Large intestine (tissue), 12 donors: ENCODE results near the gene PACSIN2. TPM values are rescaled to one million over a fixed set of nuclear protein-coding genes. Genes with fewer than 3 reads are reported as not detected.
A peak's percentile ranks its signal among the peaks of the same experiment; 100 is the strongest.

Source experiments
- DNase-seq, 2 donors: peaks; one replicate each; pipeline versions ENCODE4 v3.0.0 to v3.0.0-alpha.2; 2013
- H3K27ac ChIP-seq: one replicate; pipeline ENCODE4 v1.5.1; 2013; ENCODE audit warnings: low read length
- H3K27me3 ChIP-seq: 2 replicates; pipeline ENCODE4 v1.6.1; 2013; ENCODE audit warnings: low read length; ENCODE audit not compliant: control insufficient read depth, insufficient read depth
- H3K36me3 ChIP-seq: 2 replicates; pipeline ENCODE4 v1.6.1; 2013; ENCODE audit warnings: low read length; ENCODE audit not compliant: control insufficient read depth, insufficient read depth
- H3K4me1 ChIP-seq: one replicate; pipeline ENCODE4 v1.6.1; 2013; ENCODE audit warnings: low read length; ENCODE audit not compliant: control insufficient read depth, insufficient read depth
- H3K4me3 ChIP-seq: one replicate; pipeline ENCODE4 v1.5.1; 2013; ENCODE audit warnings: low read length
- H3K9me3 ChIP-seq: one replicate; pipeline ENCODE4 v1.6.1; 2013; ENCODE audit warnings: mild to moderate bottlenecking, low read depth, low read length, moderate library complexity; ENCODE audit not compliant: control insufficient read depth
- WGBS: methylation state at CpG from one replicate; pipeline ENCODE4 v1.1.5; 2013; ENCODE audit warnings: low lambda C conversion rate; ENCODE audit not compliant: insufficient coverage; 5-methylcytosine and 5-hydroxymethylcytosine counted together
- long read RNA-seq, 11 donors: transcript quantifications; one replicate each; lab custom pipeline, GENCODE V29; 2026
- polyA plus RNA-seq: library from polyadenylated mRNA; unstranded; fragments of 120-200 nt; gene quantifications from one replicate; pipeline ENCODE4 v1.2.1, GENCODE V29; 2013

The PACSIN2 gene, protein sequence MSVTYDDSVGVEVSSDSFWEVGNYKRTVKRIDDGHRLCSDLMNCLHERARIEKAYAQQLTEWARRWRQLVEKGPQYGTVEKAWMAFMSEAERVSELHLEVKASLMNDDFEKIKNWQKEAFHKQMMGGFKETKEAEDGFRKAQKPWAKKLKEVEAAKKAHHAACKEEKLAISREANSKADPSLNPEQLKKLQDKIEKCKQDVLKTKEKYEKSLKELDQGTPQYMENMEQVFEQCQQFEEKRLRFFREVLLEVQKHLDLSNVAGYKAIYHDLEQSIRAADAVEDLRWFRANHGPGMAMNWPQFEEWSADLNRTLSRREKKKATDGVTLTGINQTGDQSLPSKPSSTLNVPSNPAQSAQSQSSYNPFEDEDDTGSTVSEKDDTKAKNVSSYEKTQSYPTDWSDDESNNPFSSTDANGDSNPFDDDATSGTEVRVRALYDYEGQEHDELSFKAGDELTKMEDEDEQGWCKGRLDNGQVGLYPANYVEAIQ
- 51.5 TPM for polyA plus RNA-seq
- long read RNA-seq, donor 1: 0 reads
- long read RNA-seq, donor 2, partial matches to known transcripts: 5 of 8 reads
- long read RNA-seq, donor 2, other reads (novel, unspliced or antisense): 0 of 8 reads
- long read RNA-seq, donor 3, partial matches to known transcripts: 5 of 6 reads
- long read RNA-seq, donor 3, other reads (novel, unspliced or antisense): 0 of 6 reads
- long read RNA-seq, donor 4, partial matches to known transcripts: 0 of 1 reads
- long read RNA-seq, donor 4, other reads (novel, unspliced or antisense): 0 of 1 reads
- long read RNA-seq, donor 5, transcript PACSIN2-201 (11 exons, 3,249 nt): major isoform, 5 of 6 reads
- long read RNA-seq, donor 5, partial matches to known transcripts: 0 of 6 reads
- long read RNA-seq, donor 5, other reads (novel, unspliced or antisense): 0 of 6 reads
- long read RNA-seq, donor 6, transcript PACSIN2-201 (11 exons, 3,249 nt): major isoform, 6 of 17 reads
- long read RNA-seq, donor 6, partial matches to known transcripts: 10 of 17 reads
- long read RNA-seq, donor 6, other reads (novel, unspliced or antisense): 0 of 17 reads
- long read RNA-seq, donor 7, partial matches to known transcripts: 0 of 3 reads
- long read RNA-seq, donor 7, other reads (novel, unspliced or antisense): 0 of 3 reads
- long read RNA-seq, donor 8, partial matches to known transcripts: 12 of 15 reads
- long read RNA-seq, donor 8, other reads (novel, unspliced or antisense): 0 of 15 reads
- long read RNA-seq, donor 9, transcript PACSIN2-201 (11 exons, 3,249 nt): major isoform, 5 of 10 reads
- long read RNA-seq, donor 9, partial matches to known transcripts: 5 of 10 reads
- long read RNA-seq, donor 9, other reads (novel, unspliced or antisense): 0 of 10 reads
- long read RNA-seq, donor 10, transcript PACSIN2-201 (11 exons, 3,249 nt): major isoform, 6 of 16 reads
- long read RNA-seq, donor 10, partial matches to known transcripts: 10 of 16 reads
- long read RNA-seq, donor 10, other reads (novel, unspliced or antisense): 0 of 16 reads
- long read RNA-seq, donor 11, partial matches to known transcripts: 0 of 3 reads
- long read RNA-seq, donor 11, other reads (novel, unspliced or antisense): 0 of 3 reads

DNA sequence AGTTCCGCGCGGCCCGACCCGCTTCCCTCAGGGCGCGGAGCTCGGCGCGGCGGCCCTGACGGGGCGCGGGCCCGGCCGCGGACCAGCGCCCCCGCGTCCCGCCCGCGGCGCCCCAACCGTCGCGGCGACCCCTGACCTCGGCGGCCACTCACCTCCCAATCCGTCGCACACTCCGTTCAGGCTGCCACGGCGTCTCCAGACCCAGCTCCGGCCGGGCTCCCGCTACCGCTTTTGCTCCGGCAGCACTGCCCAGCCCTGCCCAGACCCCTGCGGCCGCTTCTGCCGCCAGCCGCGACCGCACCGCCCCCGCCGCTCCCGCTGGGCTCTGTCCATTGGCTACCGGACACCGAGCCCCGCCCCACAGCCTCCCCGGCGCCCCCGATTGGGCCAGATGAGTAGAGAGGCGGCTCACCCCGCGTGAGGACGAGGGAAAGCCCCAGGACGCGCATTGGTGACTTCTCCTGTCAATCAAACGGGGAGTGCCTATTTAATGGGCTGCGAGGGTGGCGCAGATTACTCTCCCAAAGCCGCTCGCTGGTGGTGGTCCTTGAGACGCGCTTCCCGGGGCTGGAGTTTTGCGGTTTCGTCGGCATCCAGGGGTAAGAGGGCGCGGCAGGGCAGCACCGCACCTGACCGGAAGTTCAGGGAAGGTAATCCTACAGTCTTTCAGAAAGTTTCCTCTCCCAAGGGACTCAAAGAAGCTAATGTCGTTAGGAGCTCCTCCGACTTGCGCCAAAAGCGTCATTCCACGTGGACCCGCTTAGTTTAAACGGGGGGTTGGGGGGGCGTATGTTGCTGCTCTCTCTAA lies at the start of gene PACSIN2:
Gene PACSIN2 (minus strand): TSS at position 281 of the 808 bp plus-strand sequence. CDS start 103,069 bp downstream, outside the sequence.
- peak within 1 kb of the TSS; percentile 32 for H3K27ac ChIP-seq
- H3K4me3 ChIP-seq: peak within 1 kb of the TSS; percentile 63
- no peaks in the 10 kb centered on the region for H3K36me3 ChIP-seq
- H3K27me3 ChIP-seq: no peaks in the 10 kb centered on the region
- no CpG with 5 or more reads among the region's 85 CpGs for WGBS
- DNase-seq: peak; percentile 97 to 99
- H3K4me1 ChIP-seq: peaks cover 19% of the 10 kb centered on the region
- no peaks in the 10 kb centered on the region for H3K9me3 ChIP-seq

DNA sequence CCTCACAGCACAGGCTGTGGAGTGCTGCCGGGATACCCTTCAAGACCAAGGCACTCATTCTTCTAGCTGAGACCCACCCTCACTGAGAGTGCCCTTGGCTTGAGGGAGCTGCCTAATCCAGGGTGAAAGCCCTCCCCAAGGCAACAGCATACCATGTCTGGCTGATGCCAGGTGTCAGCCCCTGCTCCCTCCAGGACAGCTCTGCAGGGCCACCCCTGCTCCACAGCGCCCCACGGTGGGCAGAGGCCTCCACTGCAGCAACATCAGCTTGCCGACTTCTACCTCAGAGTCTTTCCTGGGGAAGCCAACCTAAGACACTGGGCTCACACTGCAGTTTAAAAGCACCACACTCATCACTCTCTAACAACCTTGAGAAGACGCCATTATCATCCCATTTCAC lies 45.2 kb upstream of the PACSIN2 start:
- Histone ChIP-seq H3K36me3 (no peaks in the 10 kb centered on the region), H3K27ac (no peak overlapping the region), H3K4me1 (no peaks in the 10 kb centered on the region), H3K4me3 (no peak overlapping the region), H3K9me3 (no peaks in the 10 kb centered on the region), H3K27me3 (no peaks in the 10 kb centered on the region)
- DNase-seq: no peak
- no CpG with 5 or more reads among the region's 5 CpGs for WGBS

DNA sequence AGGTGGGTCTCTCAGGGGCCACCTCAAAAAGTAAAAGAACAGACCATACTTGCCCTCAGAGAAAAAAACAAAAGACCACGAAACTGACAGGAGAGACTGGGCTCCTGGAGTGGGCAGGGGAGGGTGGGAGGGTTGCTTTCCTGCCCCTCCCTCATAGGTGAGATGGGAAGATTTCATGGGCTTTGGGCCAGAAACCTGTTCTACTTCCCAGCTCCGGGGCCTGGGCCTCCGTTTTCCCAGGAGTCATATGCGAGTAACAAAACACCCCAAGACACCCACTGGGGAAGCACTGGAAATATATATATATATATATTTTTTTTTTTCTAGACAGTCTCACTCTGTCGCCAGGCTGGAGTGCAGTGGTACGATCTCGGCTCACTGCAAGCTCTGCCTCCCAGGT lies 42.7 kb upstream of the PACSIN2 start:
- DNase-seq: no peak
- no peak overlapping the region for H3K4me3 ChIP-seq
- no peaks in the 10 kb centered on the region for H3K36me3 ChIP-seq
- H3K27me3 ChIP-seq: no peaks in the 10 kb centered on the region
- no peak overlapping the region for H3K27ac ChIP-seq
- WGBS: 80% methylated on average over 1 of the region's 7 CpGs
- no peaks in the 10 kb centered on the region for H3K4me1 ChIP-seq
- no peaks in the 10 kb centered on the region for H3K9me3 ChIP-seq

DNA sequence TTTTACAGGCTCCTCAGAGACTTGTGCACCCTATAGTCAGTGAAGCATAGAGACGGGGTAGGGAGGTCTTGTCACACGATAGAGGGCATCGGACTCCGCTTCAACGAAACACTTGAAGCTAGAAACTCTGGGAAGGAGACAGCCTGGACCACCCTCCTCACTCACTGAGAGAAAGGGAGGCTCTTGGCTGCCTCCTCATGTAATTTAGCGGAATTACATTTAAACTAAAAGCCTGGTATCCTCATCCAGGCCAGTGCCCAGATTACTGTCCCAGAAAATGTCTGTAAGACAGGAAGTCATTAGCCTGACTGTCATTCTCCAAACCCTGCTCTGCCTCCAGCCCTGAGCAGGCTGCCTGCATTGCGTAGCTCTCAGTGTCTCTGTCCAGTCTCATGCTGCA lies 38.2 kb upstream of the PACSIN2 start:
- DNase-seq: no peak
- Histone ChIP-seq H3K36me3 (no peaks in the 10 kb centered on the region), H3K4me3 (no peak overlapping the region), H3K9me3 (no peaks in the 10 kb centered on the region), H3K4me1 (no peaks in the 10 kb centered on the region), H3K27ac (no peak overlapping the region), H3K27me3 (no peaks in the 10 kb centered on the region)
- no CpG with 5 or more reads among the region's 7 CpGs for WGBS

DNA sequence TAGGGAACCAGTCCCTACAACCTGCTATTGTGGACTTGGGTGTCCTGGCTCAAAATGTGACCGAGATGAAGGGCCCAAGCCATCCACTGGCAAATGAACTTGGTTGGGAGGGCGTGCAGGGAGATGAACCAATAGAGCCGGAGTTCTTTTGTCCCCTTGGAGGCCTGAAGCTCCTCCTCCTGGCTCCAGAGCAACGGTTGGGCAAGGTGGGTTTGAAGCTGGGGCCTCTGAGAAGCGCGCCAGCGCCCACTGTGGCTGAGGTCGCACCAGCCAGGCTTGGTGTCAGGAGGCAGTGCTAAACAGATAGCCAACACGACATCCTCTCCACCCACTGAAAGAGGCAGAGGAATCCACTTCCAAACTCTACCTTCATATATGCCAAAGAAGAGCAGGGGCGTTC lies 36.0 kb upstream of the PACSIN2 start:
- Histone ChIP-seq H3K36me3 (no peaks in the 10 kb centered on the region), H3K4me3 (no peak overlapping the region), H3K4me1 (no peaks in the 10 kb centered on the region), H3K9me3 (no peaks in the 10 kb centered on the region), H3K27ac (no peak overlapping the region), H3K27me3 (no peaks in the 10 kb centered on the region)
- no CpG with 5 or more reads among the region's 10 CpGs for WGBS
- DNase-seq: no peak

DNA sequence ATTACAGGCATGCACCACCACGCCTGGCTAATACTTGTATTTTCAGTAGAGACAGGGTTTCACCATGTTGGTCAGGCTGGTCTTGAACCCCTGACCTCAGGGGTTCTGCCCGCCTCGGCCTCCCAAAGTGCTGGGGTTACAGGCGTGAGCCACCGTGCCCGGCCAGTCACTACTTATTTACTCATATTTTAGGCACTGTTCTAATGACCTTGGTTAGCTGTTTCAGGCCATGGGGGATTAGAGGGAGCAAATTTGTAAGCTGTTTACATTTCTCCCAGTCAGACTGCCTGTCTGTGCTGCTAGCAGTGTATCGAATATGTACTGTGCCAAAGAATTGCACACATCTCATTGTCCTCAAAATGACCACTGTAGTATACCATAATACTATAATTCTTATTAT lies 32.7 kb upstream of the PACSIN2 start:
- H3K9me3 ChIP-seq: no peaks in the 10 kb centered on the region
- H3K27ac ChIP-seq: no peak overlapping the region
- H3K36me3 ChIP-seq: no peaks in the 10 kb centered on the region
- H3K4me3 ChIP-seq: no peak overlapping the region
- no peak for DNase-seq
- no peaks in the 10 kb centered on the region for H3K27me3 ChIP-seq
- no CpG with 5 or more reads among the region's 7 CpGs for WGBS
- no peaks in the 10 kb centered on the region for H3K4me1 ChIP-seq

DNA sequence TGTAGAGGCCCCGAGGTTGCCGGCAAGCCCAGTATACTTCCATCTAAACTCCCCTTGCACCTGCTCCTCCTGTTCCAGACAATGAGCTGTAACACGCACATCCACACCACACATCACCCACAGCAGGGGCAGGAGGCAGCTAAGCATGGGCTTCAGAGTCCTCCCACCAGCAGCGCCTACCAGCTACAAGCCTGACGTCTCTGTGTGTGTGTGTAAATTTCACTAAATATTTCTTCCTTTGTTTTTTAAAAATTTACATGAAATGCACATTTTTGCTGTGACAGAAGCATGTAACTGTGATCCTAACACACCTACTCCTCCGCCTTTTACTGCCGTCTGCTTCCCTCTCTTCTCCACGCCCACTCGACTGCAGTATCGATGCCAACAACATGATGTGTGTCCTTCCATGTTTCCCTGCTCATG lies 29.4 kb upstream of the PACSIN2 start:
- no peak for DNase-seq
- Histone ChIP-seq H3K9me3 (no peaks in the 10 kb centered on the region), H3K4me1 (no peaks in the 10 kb centered on the region), H3K27me3 (no peaks in the 10 kb centered on the region), H3K36me3 (no peaks in the 10 kb centered on the region), H3K27ac (no peak overlapping the region), H3K4me3 (no peak overlapping the region)
- 93% methylated on average over 5 of the region's 10 CpGs for WGBS

DNA sequence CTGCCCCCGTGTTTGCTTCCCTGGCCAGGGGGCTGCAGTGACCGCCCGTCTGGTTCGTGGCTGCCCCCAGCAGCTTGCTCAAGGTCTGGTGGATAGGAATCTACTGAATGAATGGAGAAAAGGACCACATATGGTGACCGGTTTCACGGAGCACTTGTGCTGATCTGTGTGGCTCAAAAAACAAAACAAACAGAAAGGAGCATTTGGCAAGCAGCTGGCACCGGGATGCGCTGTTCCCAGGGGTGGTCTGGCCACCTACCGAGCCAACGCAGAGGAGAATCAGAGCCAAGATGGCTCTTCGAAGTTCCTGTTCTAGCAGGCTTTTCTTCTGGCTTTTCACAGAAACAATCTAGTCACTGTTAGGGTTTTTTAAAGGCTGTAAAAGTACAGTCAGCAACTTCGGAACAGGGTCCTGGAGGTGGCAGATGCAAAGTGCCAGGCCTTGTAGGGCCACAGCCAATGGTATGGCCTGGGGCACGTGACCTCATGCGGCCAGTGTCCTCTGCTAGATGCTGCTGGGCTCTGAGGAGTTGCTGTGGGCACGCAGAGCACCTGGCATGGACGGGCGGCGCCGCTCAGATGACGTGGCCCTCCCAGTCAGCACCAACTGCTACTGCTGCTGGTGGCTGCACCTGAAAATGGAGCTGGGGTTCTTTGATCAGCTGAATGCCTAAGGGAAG lies 27.3 kb upstream of the PACSIN2 start:
- Histone ChIP-seq H3K4me3 (no peak overlapping the region), H3K27me3 (no peaks in the 10 kb centered on the region), H3K9me3 (no peaks in the 10 kb centered on the region), H3K4me1 (no peaks in the 10 kb centered on the region), H3K36me3 (no peaks in the 10 kb centered on the region), H3K27ac (no peak overlapping the region)
- WGBS: 88% methylated on average over 3 of the region's 20 CpGs
- no peak for DNase-seq

DNA sequence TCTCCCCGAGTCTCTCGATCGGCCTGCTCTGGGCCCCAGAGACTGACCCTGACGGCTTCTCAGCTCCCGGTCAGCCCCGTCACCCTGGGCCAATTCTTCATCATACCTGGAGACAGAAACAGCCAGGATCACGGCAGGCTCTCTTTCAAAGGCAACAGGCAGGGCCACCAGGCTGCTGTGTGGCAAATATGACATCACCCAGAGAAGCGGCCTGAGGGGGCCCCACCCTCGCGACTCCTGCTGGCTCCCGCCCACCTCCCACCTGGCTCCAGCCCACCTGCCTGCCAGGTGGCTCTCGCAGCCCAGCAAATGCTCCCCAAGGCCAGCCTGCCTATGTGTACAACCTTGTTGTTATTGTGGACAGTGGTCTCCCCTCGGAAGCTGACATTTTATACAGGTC lies 24.9 kb upstream of the PACSIN2 start:
- Histone ChIP-seq H3K4me3 (no peak overlapping the region), H3K27ac (no peak overlapping the region), H3K27me3 (no peaks in the 10 kb centered on the region), H3K9me3 (peaks cover 2% of the 10 kb centered on the region), H3K4me1 (no peaks in the 10 kb centered on the region), H3K36me3 (no peaks in the 10 kb centered on the region)
- no CpG with 5 or more reads among the region's 13 CpGs for WGBS
- peak in 1 of 2 donors; percentile 29 for DNase-seq
